Stomach (tissue), 9 donors: ENCODE data around the gene KPNA4. TPM values are rescaled to one million over a fixed set of nuclear protein-coding genes. Genes with fewer than 3 reads are reported as not detected.

ENCODE experiments used
- DNase-seq, 2 donors: peaks; one replicate each; pipeline versions ENCODE4 v3.0.0 to v3.0.0-alpha.2; 2013 to 2019
- H3K27ac ChIP-seq, 5 donors: fragments of 200-600 bp in 4 of 5; sonication (generic) in 4 of 5; one replicate each; pipeline ENCODE4 v1.5.1; 2013 to 2019; ENCODE audit warnings: mild to moderate bottlenecking in 1 of 5, moderate library complexity in 1 of 5
- H3K27me3 ChIP-seq, 3 donors: fragments of 200-600 bp; sonication (generic); one replicate each; pipeline ENCODE4 v1.5.1; 2017 to 2019; ENCODE audit warnings: mixed run types in 1 of 3
- H3K36me3 ChIP-seq, 4 donors: fragments of 200-600 bp; sonication (generic); 1 replicate in 3 of 4; 2 replicates in 1 of 4; pipeline ENCODE4 v1.5.1; 2016 to 2019
- H3K4me1 ChIP-seq, 4 donors: fragments of 200-600 bp; sonication (generic); one replicate each; pipeline ENCODE4 v1.5.1; 2016 to 2019
- H3K4me3 ChIP-seq, 4 donors: fragments of 200-600 bp; sonication (generic) in 3 of 4; one replicate each; pipeline ENCODE4 v1.5.1; 2016 to 2019; ENCODE audit warnings: mild to moderate bottlenecking in 1 of 4
- H3K9me3 ChIP-seq, 4 donors: fragments of 200-600 bp; sonication (generic); one replicate each; pipeline ENCODE4 v1.5.1; 2016 to 2019
- CTCF ChIP-seq, 7 experiments: fragments of 450-650 bp in 4 of 7; fragments of 200-600 bp in 3 of 7; sonication (generic) in 3 of 7; IDR thresholded peaks; one replicate each; pipeline ENCODE4 v1.5.1; 2016 to 2019; ENCODE audit warnings: antibody characterized with exemption in 7 of 7, control low read depth in 2 of 7, mild to moderate bottlenecking in 1 of 7
- EP300 ChIP-seq: sonication (generic); formaldehyde crosslinking; IDR thresholded peaks from one replicate; pipeline ENCODE4 v1.6.1; 2017; ENCODE audit warnings: antibody characterized with exemption
- POLR2A ChIP-seq, 4 donors: fragments of 450-650 bp; IDR thresholded peaks; one replicate each; pipeline ENCODE4 v1.6.1; 2016; ENCODE audit warnings: antibody characterized with exemption in 4 of 4, control low read depth in 2 of 4, mild to moderate bottlenecking in 1 of 4, moderate library complexity in 1 of 4
- POLR2AphosphoS5 ChIP-seq, 3 donors: sonication (generic); formaldehyde crosslinking; IDR thresholded peaks; one replicate each; pipeline ENCODE4 v1.6.1; 2016; ENCODE audit warnings: antibody characterized with exemption in 3 of 3
- WGBS, 5 donors: extraction: QIAGEN DNeasy Blood & Tissue Kit in 3 of 5; methylation state at CpG; one replicate each; pipeline versions ENCODE4 v1.1.5 to v1.1.7; 2013 to 2018; 5-methylcytosine and 5-hydroxymethylcytosine counted together
- intact Hi-C: fragments of 100-400 bp; cut with DNase I; formaldehyde crosslinking; loops from one replicate; pipeline ENCODE4 v1.15.1; 2023; ENCODE audit warnings: low total_unique reads
- polyA plus RNA-seq, 3 donors: library from polyadenylated mRNA; stranded (reverse); fragments of 200-250 nt; gene quantifications; one replicate each; pipeline ENCODE4 v1.2.3, GENCODE V29; 2013
- total RNA-seq, 5 donors: library from RNA; depleted of rRNA; stranded (reverse); fragments of >200 nt; gene quantifications; one replicate each; pipeline versions ENCODE4 v1.1.0 to v1.2.3, GENCODE V29; 2014 to 2016
- donor health status: healthy with polysubstance abuse.
- donor health status: Bipolar disorder and iron deficiency.
- donor health status: healthy.

Gene KPNA4
- total and polyA plus RNA-seq, 8 donors = 3.8 to 41.7 (median 16.1) TPM

GRCh38 chr3:160464971-160465370 is 100.4 kb downstream of the KPNA4 start:
- Histone ChIP-seq H3K36me3 (no peaks in the 10 kb centered on the region), H3K4me1 (no peaks in the 10 kb centered on the region), H3K4me3 (no peak overlapping the region), H3K27ac (no peak overlapping the region), H3K9me3 (peaks cover 0 to 4% (median 2%) of the 10 kb centered on the region in 4 donors), H3K27me3 (no peaks in the 10 kb centered on the region)
- WGBS, 5 donors = 38 to 88% (median 77%) methylated on average over 1 of the region's 1 CpG
- intact Hi-C loops = no loop called here
- DNase-seq = no peak
- TF ChIP-seq POLR2AphosphoS5 (IDR thresholded peaks at IDR 0.05) (no peak), POLR2A (IDR thresholded peaks at IDR 0.05) (no peak), CTCF (IDR thresholded peaks at IDR 0.05) (no peak)

GRCh38 chr3:160464321-160464720 is 101.0 kb downstream of the KPNA4 start:
- no peaks in the 10 kb centered on the region for H3K9me3 ChIP-seq
- no peaks in the 10 kb centered on the region for H3K4me1 ChIP-seq
- WGBS, 5 donors = 74 to 87% (median 81%) methylated on average over 2 of the region's 2 CpGs
- no peaks in the 10 kb centered on the region for H3K27me3 ChIP-seq
- intact Hi-C loops = no loop called here
- no peak overlapping the region for H3K27ac ChIP-seq
- no peak for DNase-seq
- no peaks in the 10 kb centered on the region for H3K36me3 ChIP-seq
- no peak overlapping the region for H3K4me3 ChIP-seq
- TF ChIP-seq EP300 (no peak), POLR2AphosphoS5 (IDR thresholded peaks at IDR 0.05) (no peak), CTCF (IDR thresholded peaks at IDR 0.05) (no peak), POLR2A (IDR thresholded peaks at IDR 0.05) (no peak)

- WGBS, 5 donors = 74 to 90% (median 78%) methylated on average over 2 to 3 of the region's 3 CpGs
- no peaks in the 10 kb centered on the region for H3K9me3 ChIP-seq
- intact Hi-C loops = no loop called here
- TF ChIP-seq CTCF (IDR thresholded peaks at IDR 0.05) = no peak
- TF ChIP-seq EP300 = no peak
- TF ChIP-seq POLR2A (IDR thresholded peaks at IDR 0.05) = no peak
- TF ChIP-seq POLR2AphosphoS5 (IDR thresholded peaks at IDR 0.05) = no peak
- H3K27me3 ChIP-seq = no peaks in the 10 kb centered on the region
- no peaks in the 10 kb centered on the region for H3K36me3 ChIP-seq
- DNase-seq = no peak
- no peak overlapping the region for H3K27ac ChIP-seq
- no peaks in the 10 kb centered on the region for H3K4me1 ChIP-seq
- no peak overlapping the region for H3K4me3 ChIP-seq
Measured at GRCh38 chr3:160460033-160460432, 105.3 kb downstream of the KPNA4 start.

GRCh38 chr3:160459450-160459970 is 105.9 kb downstream of the KPNA4 start:
- no peak for DNase-seq
- Histone ChIP-seq H3K4me1 (no peaks in the 10 kb centered on the region), H3K36me3 (no peaks in the 10 kb centered on the region), H3K9me3 (no peaks in the 10 kb centered on the region), H3K27me3 (no peaks in the 10 kb centered on the region), H3K27ac (no peak overlapping the region), H3K4me3 (no peak overlapping the region)
- TF ChIP-seq POLR2AphosphoS5 (IDR thresholded peaks at IDR 0.05) (no peak), EP300 (no peak), POLR2A (IDR thresholded peaks at IDR 0.05) (no peak), CTCF (IDR thresholded peaks at IDR 0.05) (no peak)
- 84 to 92% (median 88%) methylated on average over 7 to 9 of the region's 9 CpGs for WGBS, 5 donors
- intact Hi-C loops = no loop called here
